GM19099 (cell line): ENCODE data around the gene FCN1.

Experiments
- POLR2A ChIP-seq: IDR thresholded peaks from 3 replicates; pipeline ENCODE4 v1.6.1; 2011; ENCODE audit warnings: low read depth; ENCODE audit not compliant: insufficient read length; ENCODE audit errors: extremely low read depth

Gene FCN1

GRCh38 chr9:134887219-134887618, 30.5 kb downstream of the FCN1 start:
- TF ChIP-seq POLR2A: no peak

- no peak for TF ChIP-seq POLR2A
Measured at GRCh38 chr9:134886413-134886913, 31.2 kb downstream of the FCN1 start.

GRCh38 chr9:134885679-134886412, 31.9 kb downstream of the FCN1 start:
- no peak for TF ChIP-seq POLR2A

GRCh38 chr9:134885001-134885678, 32.6 kb downstream of the FCN1 start:
- TF ChIP-seq POLR2A: no peak

- TF ChIP-seq POLR2A: no peak
Measured at GRCh38 chr9:134884492-134884891, 33.2 kb downstream of the FCN1 start.

GRCh38 chr9:134883040-134883782, 34.5 kb downstream of the FCN1 start:
- TF ChIP-seq POLR2A: no peak

- TF ChIP-seq POLR2A: no peak
Measured at GRCh38 chr9:134882204-134882785, 35.4 kb downstream of the FCN1 start.

- TF ChIP-seq POLR2A: no peak
Measured at GRCh38 chr9:134881313-134881670, 36.4 kb downstream of the FCN1 start.

GRCh38 chr9:134880484-134881312, 37.0 kb downstream of the FCN1 start, which contains the start of gene FCN2:
FCN2 (plus strand) TSS chr9:134880810; CDS start chr9:134880822, 12 bp downstream.
- TF ChIP-seq POLR2A: no peak

GRCh38 chr9:134879664-134880483, 37.8 kb downstream of the FCN1 start:
- TF ChIP-seq POLR2A: no peak

- TF ChIP-seq POLR2A: no peak
Measured at GRCh38 chr9:134877541-134877940, 40.2 kb downstream of the FCN1 start.

- TF ChIP-seq POLR2A: no peak
Measured at GRCh38 chr9:134875371-134875770, 42.3 kb downstream of the FCN1 start.

GRCh38 chr9:134872482-134873231, 45.1 kb downstream of the FCN1 start:
- no peak for TF ChIP-seq POLR2A
